ENCODE data around the gene SLC6A6.
A peak's percentile ranks its signal among the peaks of the same experiment; 100 is the strongest.

Gene SLC6A6

GRCh38 chr3:14413381-14414071 lies 11.1 kb downstream of the SLC6A6 start:
- H3K4me3 ChIP-seq (ENCODE audit: low read depth, low read length), result no peak overlapping the region

GRCh38 chr3:14414846-14415464 lies 12.5 kb downstream of the SLC6A6 start:
- in situ Hi-C loops (cut with HindIII; ENCODE audit: low sequenced_read_pairs), result no loop called here
- TF ChIP-seq CTCF (IDR thresholded peaks at IDR 0.05; ENCODE audit: low read depth, low read length), result no peak
- DNase-seq (ENCODE audit: low read depth, low spot score), result no peak
- no peak overlapping the region for H3K4me3 ChIP-seq (ENCODE audit: low read depth, low read length)

More at GRCh38 chr3:14413381-14414071, 11.1 kb downstream of the SLC6A6 start:
- peak; percentile 45 for DNase-seq (ENCODE audit: low read depth, low spot score)
- in situ Hi-C loops (cut with HindIII; ENCODE audit: low sequenced_read_pairs), result no loop called here
- TF ChIP-seq CTCF (IDR thresholded peaks at IDR 0.05; ENCODE audit: low read depth, low read length), result no peak

GRCh38 chr3:14415501-14415900 lies 13.1 kb downstream of the SLC6A6 start:
- in situ Hi-C loops (cut with HindIII; ENCODE audit: low sequenced_read_pairs), result no loop called here

GRCh38 chr3:14416453-14416852 lies 14.0 kb downstream of the SLC6A6 start:
- in situ Hi-C loops (cut with HindIII; ENCODE audit: low sequenced_read_pairs), result no loop called here
- DNase-seq (ENCODE audit: low read depth, low spot score), result no peak
- TF ChIP-seq CTCF (IDR thresholded peaks at IDR 0.05; ENCODE audit: low read depth, low read length), result no peak
- no peak overlapping the region for H3K4me3 ChIP-seq (ENCODE audit: low read depth, low read length)

More at GRCh38 chr3:14415501-14415900, 13.1 kb downstream of the SLC6A6 start:
- DNase-seq (ENCODE audit: low read depth, low spot score), result no peak
- no peak for TF ChIP-seq CTCF (IDR thresholded peaks at IDR 0.05; ENCODE audit: low read depth, low read length)
- no peak overlapping the region for H3K4me3 ChIP-seq (ENCODE audit: low read depth, low read length)

GRCh38 chr3:14418296-14419250 lies 16.2 kb downstream of the SLC6A6 start:
- in situ Hi-C loops (cut with HindIII; ENCODE audit: low sequenced_read_pairs), result no loop called here

More at GRCh38 chr3:14418296-14419250, 16.2 kb downstream of the SLC6A6 start:
- no peak for TF ChIP-seq CTCF (IDR thresholded peaks at IDR 0.05; ENCODE audit: low read depth, low read length)
- no peak overlapping the region for H3K4me3 ChIP-seq (ENCODE audit: low read depth, low read length)
- DNase-seq (ENCODE audit: low read depth, low spot score), result no peak
